Muscle of leg (tissue), 16 donors: ENCODE measurements around the gene NUP54. TPM values are rescaled to one million over a fixed set of nuclear protein-coding genes. Genes with fewer than 3 reads are reported as not detected.

Experiments
- DNase-seq: peaks from one replicate; pipeline ENCODE4 v3.0.0; 2013
- H3K27ac ChIP-seq: one replicate; pipeline ENCODE4 v1.5.1; 2013; ENCODE audit warnings: mild to moderate bottlenecking, low read length, control low read depth
- H3K27me3 ChIP-seq: one replicate; pipeline ENCODE4 v1.6.1; 2013; ENCODE audit warnings: low read length; ENCODE audit not compliant: control insufficient read depth, insufficient read depth
- H3K36me3 ChIP-seq: one replicate; pipeline ENCODE4 v1.6.1; 2013; ENCODE audit warnings: low read length; ENCODE audit not compliant: control insufficient read depth, insufficient read depth
- H3K4me1 ChIP-seq: one replicate; pipeline ENCODE4 v1.6.1; 2013; ENCODE audit warnings: low read length; ENCODE audit not compliant: control insufficient read depth, insufficient read depth
- H3K4me3 ChIP-seq: one replicate; pipeline ENCODE4 v1.5.1; 2013; ENCODE audit warnings: low read length, control low read depth
- H3K9me3 ChIP-seq: replicated peaks from 2 replicates; pipeline ENCODE4 v1.6.1; 2013; ENCODE audit warnings: low read depth, low read length; ENCODE audit not compliant: control insufficient read depth
- WGBS: methylation state at CpG from one replicate; pipeline ENCODE4 v1.1.5; 2013; ENCODE audit warnings: missing lambda C conversion rate; ENCODE audit not compliant: insufficient coverage; 5-methylcytosine and 5-hydroxymethylcytosine counted together
- long read RNA-seq, 11 donors: transcript quantifications; one replicate each; lab custom pipeline, GENCODE V29; 2026
- polyA plus RNA-seq, 8 donors: library from polyadenylated mRNA; unstranded; fragments of 120-200 nt; gene quantifications; one replicate each; pipeline versions ENCODE4 v1.2.1 to v1.2.3, GENCODE V29; 2013; ENCODE audit warnings: inconsistent platforms in 1 of 8, low replicate concordance in 1 of 8; ENCODE audit not compliant: insufficient read length in 8 of 8, insufficient read depth in 1 of 8
- total RNA-seq: library from RNA; stranded (reverse); fragments of 120-200 nt; gene quantifications from one replicate; pipeline ENCODE4 v1.2.4, GENCODE V29; 2013

The NUP54 gene
- 45.7 TPM for total RNA-seq
- 10 to 100 TPM; 31.9 to 45.4 (median 39.3) TPM for polyA plus RNA-seq
- long read RNA-seq, donor 1, partial matches to known transcripts: 0 of 1 reads
- long read RNA-seq, donor 1, other reads (novel, unspliced or antisense): 0 of 1 reads
- long read RNA-seq, donor 2: 0 reads
- long read RNA-seq, donor 3, transcript NUP54-201 (12 exons, 2,367 nt): major isoform, 5 of 11 reads
- long read RNA-seq, donor 3, partial matches to known transcripts: 5 of 11 reads
- long read RNA-seq, donor 3, other reads (novel, unspliced or antisense): 0 of 11 reads
- long read RNA-seq, donor 4, partial matches to known transcripts: 0 of 3 reads
- long read RNA-seq, donor 4, other reads (novel, unspliced or antisense): 0 of 3 reads
- long read RNA-seq, donor 5, transcript NUP54-201 (12 exons, 2,367 nt): major isoform, 15 of 37 reads
- long read RNA-seq, donor 5, partial matches to known transcripts: 17 of 37 reads
- long read RNA-seq, donor 5, other reads (novel, unspliced or antisense): 5 of 37 reads
- long read RNA-seq, donor 6, partial matches to known transcripts: 0 of 5 reads
- long read RNA-seq, donor 6, other reads (novel, unspliced or antisense): 0 of 5 reads
- long read RNA-seq, donor 7, transcript NUP54-201 (12 exons, 2,367 nt): major isoform, 7 of 85 reads
- long read RNA-seq, donor 7, partial matches to known transcripts: 76 of 85 reads
- long read RNA-seq, donor 7, other reads (novel, unspliced or antisense): 0 of 85 reads
- long read RNA-seq, donor 8, transcript NUP54-201 (12 exons, 2,367 nt): major isoform, 5 of 5 reads
- long read RNA-seq, donor 8, partial matches to known transcripts: 0 of 5 reads
- long read RNA-seq, donor 8, other reads (novel, unspliced or antisense): 0 of 5 reads
- long read RNA-seq, donor 9, partial matches to known transcripts: 0 of 4 reads
- long read RNA-seq, donor 9, other reads (novel, unspliced or antisense): 0 of 4 reads
- long read RNA-seq, donor 10, partial matches to known transcripts: 8 of 16 reads
- long read RNA-seq, donor 10, other reads (novel, unspliced or antisense): 0 of 16 reads
- long read RNA-seq, donor 11, transcript NUP54-201 (12 exons, 2,367 nt): major isoform, 6 of 13 reads
- long read RNA-seq, donor 11, partial matches to known transcripts: 7 of 13 reads
- long read RNA-seq, donor 11, other reads (novel, unspliced or antisense): 0 of 13 reads

DNA sequence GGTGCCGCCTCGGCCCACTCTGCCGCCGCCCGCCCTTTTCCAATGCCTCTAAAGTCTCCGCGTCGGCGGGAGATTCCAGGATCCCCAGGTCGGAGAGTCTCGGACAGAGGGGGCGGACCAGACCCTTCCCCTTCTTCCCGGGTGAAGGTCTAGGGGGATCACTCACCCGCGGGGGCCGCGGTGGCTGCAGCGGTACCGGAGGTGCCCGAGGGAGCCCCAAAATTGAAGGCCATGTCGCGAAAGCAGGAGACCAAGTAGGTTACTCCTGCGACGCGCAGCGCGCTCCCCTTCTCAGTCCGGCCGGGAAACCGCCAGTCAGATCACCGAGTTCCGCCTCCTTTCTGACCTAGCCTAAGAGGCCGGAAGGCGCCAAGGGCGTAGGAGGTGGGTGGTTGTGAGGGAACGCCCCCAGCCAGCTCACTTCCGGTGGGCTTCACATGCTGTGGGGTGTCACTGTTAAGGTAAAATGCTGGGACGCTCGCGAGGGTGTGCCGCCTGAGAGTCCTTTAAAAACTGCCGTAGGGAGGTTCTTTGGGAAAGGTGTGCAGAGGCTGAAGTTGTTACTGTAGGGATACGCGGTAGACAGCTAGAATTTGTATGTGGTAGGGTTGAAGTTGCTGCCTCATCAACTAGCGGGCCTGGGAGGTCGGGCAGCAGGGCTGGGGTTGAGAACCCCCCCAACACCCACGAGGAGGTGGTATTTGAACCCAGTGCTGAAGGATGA is at the start of gene NUP54:
NUP54 (minus strand) TSS at position 256 of the 724 bp plus-strand sequence; CDS start at position 233, 23 bp downstream.
- H3K36me3 ChIP-seq: peaks cover 3% of the 10 kb centered on the region
- DNase-seq: peak; percentile 99
- H3K4me1 ChIP-seq: peaks cover 9% of the 10 kb centered on the region
- no peaks in the 10 kb centered on the region for H3K9me3 ChIP-seq
- H3K27me3 ChIP-seq: no peaks in the 10 kb centered on the region
- peak within 1 kb of the TSS; percentile 98 for H3K4me3 ChIP-seq
- WGBS: 0% methylated on average over 35 of the region's 47 CpGs
- H3K27ac ChIP-seq: peak within 1 kb of the TSS; percentile 98

DNA sequence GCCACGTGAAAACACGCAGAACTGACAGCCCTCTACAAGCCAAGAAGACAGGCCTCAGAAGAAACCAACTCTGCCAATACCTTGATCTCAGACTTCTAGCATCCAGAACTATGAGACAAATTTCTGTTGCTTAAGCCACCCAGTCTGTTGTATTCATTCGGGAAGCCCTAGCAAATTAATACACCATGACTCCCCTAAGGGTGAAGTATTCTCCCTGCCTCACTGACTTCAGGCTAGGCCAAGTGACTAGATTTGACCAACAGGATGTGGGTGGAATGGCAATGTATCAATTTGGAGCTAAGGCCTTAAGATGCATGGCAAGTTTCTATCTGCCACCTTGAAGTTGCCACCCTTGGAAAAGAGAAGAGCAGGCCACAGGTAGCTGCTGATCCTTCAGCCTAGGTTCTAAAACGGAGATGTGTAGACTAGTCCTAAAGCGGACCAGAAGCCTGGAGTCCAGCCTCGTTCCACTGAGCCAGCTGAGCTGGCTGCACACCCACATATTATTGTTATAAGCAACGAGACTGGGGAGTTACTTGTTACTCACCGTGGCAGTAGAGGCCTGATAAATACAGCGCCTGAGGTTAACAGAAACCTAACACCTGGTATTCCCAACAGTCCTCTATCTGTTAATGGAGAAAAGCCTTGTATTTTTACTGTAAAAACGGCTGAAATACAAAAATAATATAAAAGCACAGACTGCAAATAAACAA is 49.0 kb upstream of the NUP54 start:
- no peak for DNase-seq
- Histone ChIP-seq H3K36me3 (peaks cover 47% of the 10 kb centered on the region), H3K9me3 (peaks cover 9% of the 10 kb centered on the region), H3K4me1 (peaks cover 45% of the 10 kb centered on the region), H3K27ac (peak overlapping the region; percentile 92), H3K4me3 (no peak overlapping the region), H3K27me3 (no peaks in the 10 kb centered on the region)
- WGBS: 67% methylated on average over 2 of the region's 10 CpGs

DNA sequence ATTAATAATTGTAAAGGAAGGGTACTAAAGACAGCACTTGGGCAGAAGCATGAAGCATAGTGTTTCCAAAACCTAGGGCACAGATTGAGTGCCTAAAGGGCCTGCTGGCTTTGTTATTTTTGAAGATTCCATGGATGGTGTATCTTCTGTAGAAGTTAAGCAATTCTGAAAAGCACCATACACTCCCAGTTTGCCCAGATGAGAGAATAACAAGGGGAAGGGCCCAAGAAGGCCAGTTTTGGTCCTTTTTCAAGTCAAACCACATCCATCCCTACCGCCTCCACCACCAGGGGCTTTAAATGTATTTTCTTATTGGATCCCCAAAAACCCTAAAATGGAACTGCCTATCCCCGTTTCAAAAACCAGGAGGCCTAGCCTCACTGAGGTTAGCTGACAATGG is 48.2 kb upstream of the NUP54 start:
- no peak overlapping the region for H3K27ac ChIP-seq
- no peak overlapping the region for H3K4me3 ChIP-seq
- DNase-seq: no peak
- no peaks in the 10 kb centered on the region for H3K27me3 ChIP-seq
- peaks cover 9% of the 10 kb centered on the region for H3K9me3 ChIP-seq
- H3K4me1 ChIP-seq: peaks cover 45% of the 10 kb centered on the region
- WGBS: 100% methylated on average over 2 of the region's 2 CpGs
- peaks cover 52% of the 10 kb centered on the region for H3K36me3 ChIP-seq

GRCh38 chr4:76195326-76195725 is 47.1 kb upstream of the NUP54 start:
- peaks cover 9% of the 10 kb centered on the region for H3K9me3 ChIP-seq
- H3K4me1 ChIP-seq: peaks cover 35% of the 10 kb centered on the region
- H3K27ac ChIP-seq: no peak overlapping the region
- H3K36me3 ChIP-seq: peaks cover 52% of the 10 kb centered on the region
- H3K27me3 ChIP-seq: no peaks in the 10 kb centered on the region
- no peak for DNase-seq
- 95% methylated on average over 3 of the region's 3 CpGs for WGBS
- H3K4me3 ChIP-seq: no peak overlapping the region

DNA sequence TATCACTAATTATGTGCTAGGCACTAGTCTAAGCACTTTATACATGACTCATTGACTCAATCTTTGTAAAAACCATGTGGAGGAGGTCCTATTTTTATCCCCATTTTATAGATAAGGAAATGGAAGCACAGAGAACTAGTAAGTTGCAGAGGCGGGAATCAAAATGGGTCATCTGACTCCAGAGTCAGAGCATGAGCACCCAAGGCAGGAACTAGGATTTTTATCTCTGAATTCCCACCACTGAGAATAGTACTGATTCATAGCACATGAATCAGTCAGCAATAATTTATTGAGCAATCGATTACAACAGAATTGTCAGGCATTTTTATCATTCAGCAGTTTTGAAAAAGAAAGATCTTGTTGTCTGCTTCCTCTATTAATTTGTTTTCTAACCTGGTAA is 46.1 kb upstream of the NUP54 start:
- Histone ChIP-seq H3K9me3 (peaks cover 9% of the 10 kb centered on the region), H3K4me3 (no peak overlapping the region), H3K27me3 (no peaks in the 10 kb centered on the region), H3K4me1 (peaks cover 27% of the 10 kb centered on the region), H3K27ac (no peak overlapping the region), H3K36me3 (peaks cover 52% of the 10 kb centered on the region)
- DNase-seq: no peak
- no CpG with 5 or more reads among the region's 2 CpGs for WGBS

- Histone ChIP-seq H3K36me3 (peaks cover 55% of the 10 kb centered on the region), H3K27ac (no peak overlapping the region), H3K9me3 (peaks cover 9% of the 10 kb centered on the region), H3K27me3 (no peaks in the 10 kb centered on the region), H3K4me3 (no peak overlapping the region), H3K4me1 (peaks cover 8% of the 10 kb centered on the region)
- 45% methylated on average over 2 of the region's 2 CpGs for WGBS
- peak; percentile 37 for DNase-seq
Observed at GRCh38 chr4:76192236-76192635, 44.0 kb upstream of the NUP54 start.

GRCh38 chr4:76188557-76188956 is 40.4 kb upstream of the NUP54 start:
- WGBS: 79% methylated on average over 3 of the region's 3 CpGs
- H3K4me1 ChIP-seq: no peaks in the 10 kb centered on the region

DNA sequence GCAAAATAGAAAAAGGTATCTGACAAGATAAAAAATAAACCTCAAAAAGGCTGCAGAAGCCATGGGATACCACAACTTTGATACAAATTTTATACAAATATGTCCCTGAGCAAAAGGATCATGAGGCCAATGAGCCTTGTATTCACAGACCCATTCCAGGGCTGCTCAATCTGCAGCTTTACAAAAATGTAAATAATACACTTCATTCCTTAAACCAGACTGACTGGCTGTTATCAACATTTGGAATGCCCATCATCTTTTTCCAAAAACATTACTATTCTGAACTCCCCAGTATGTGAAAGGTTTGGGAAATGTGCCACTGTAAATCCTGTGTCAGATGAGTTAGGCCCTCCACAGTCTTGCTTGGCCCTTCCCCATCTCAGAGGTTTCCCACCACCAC is 40.0 kb upstream of the NUP54 start:
- no peak overlapping the region for H3K4me3 ChIP-seq
- peaks cover 6% of the 10 kb centered on the region for H3K9me3 ChIP-seq
- no peak for DNase-seq
- no peak overlapping the region for H3K27ac ChIP-seq
- H3K36me3 ChIP-seq: peaks cover 34% of the 10 kb centered on the region
- H3K27me3 ChIP-seq: no peaks in the 10 kb centered on the region
- H3K4me1 ChIP-seq: no peaks in the 10 kb centered on the region

More at GRCh38 chr4:76188557-76188956, 40.4 kb upstream of the NUP54 start:
- no peak overlapping the region for H3K27ac ChIP-seq
- H3K27me3 ChIP-seq: no peaks in the 10 kb centered on the region
- no peak overlapping the region for H3K4me3 ChIP-seq
- peaks cover 34% of the 10 kb centered on the region for H3K36me3 ChIP-seq
- no peak for DNase-seq
- peaks cover 9% of the 10 kb centered on the region for H3K9me3 ChIP-seq

GRCh38 chr4:76187152-76187551 is 39.0 kb upstream of the NUP54 start:
- no peak overlapping the region for H3K27ac ChIP-seq
- no CpG with 5 or more reads among the region's 3 CpGs for WGBS
- H3K36me3 ChIP-seq: peaks cover 24% of the 10 kb centered on the region

More at GRCh38 chr4:76187152-76187551, 39.0 kb upstream of the NUP54 start:
- no peak for DNase-seq
- H3K4me1 ChIP-seq: no peaks in the 10 kb centered on the region
- H3K9me3 ChIP-seq: no peaks in the 10 kb centered on the region
- H3K27me3 ChIP-seq: no peaks in the 10 kb centered on the region
- H3K4me3 ChIP-seq: no peak overlapping the region
